ENCODE measurements around the gene HEATR1. TPM values are rescaled to one million over a fixed set of nuclear protein-coding genes. Genes with fewer than 3 reads are reported as not detected.
"Not testable (repeated sequence)": the region's sequence is repeated elsewhere in the genome, so short reads cannot be mapped to it uniquely, and the experiment has no call there.

The HEATR1 gene
- total RNA-seq, 4 donors from 2014 or later, result 23.0 to 37.5 (median 25.5) TPM

GRCh38 chr1:236508593-236509027, 95.7 kb downstream of the HEATR1 start:
- no peak for DNase-seq
- 92 to 96% methylated on average over 6 of the region's 6 CpGs for WGBS, 2 donors

GRCh38 chr1:236507022-236507700, 97.2 kb downstream of the HEATR1 start:
- H3K36me3 ChIP-seq, result no peaks in the 10 kb centered on the region
- peak overlapping the region in 1 of 3 donors; percentile 37 for H3K27ac ChIP-seq
- H3K4me1 ChIP-seq, result peaks cover 7 to 8% of the 10 kb centered on the region in 2 donors
- intact Hi-C loops (cut with DNase I), result no loop called here
- WGBS, 2 donors, result 80 to 83% methylated on average over 5 of the region's 5 CpGs
- no peak for DNase-seq
- no peaks in the 10 kb centered on the region for H3K9me3 ChIP-seq
- no peak overlapping the region for H3K4me3 ChIP-seq (replicated peaks in 1 of 3)
- no peaks in the 10 kb centered on the region for H3K27me3 ChIP-seq
- no peak for TF ChIP-seq CTCF (IDR thresholded peaks at IDR 0.05)
- no peak for TF ChIP-seq POLR2A (IDR thresholded peaks at IDR 0.05)

More at GRCh38 chr1:236508593-236509027, 95.7 kb downstream of the HEATR1 start:
- H3K4me3 ChIP-seq (replicated peaks in 1 of 3), result no peak overlapping the region
- no peak overlapping the region for H3K27ac ChIP-seq
- no peaks in the 10 kb centered on the region for H3K27me3 ChIP-seq
- H3K9me3 ChIP-seq, result no peaks in the 10 kb centered on the region
- intact Hi-C loops (cut with DNase I), result no loop called here
- H3K4me1 ChIP-seq, result no peaks in the 10 kb centered on the region
- TF ChIP-seq POLR2A (IDR thresholded peaks at IDR 0.05) (no peak), CTCF (IDR thresholded peaks at IDR 0.05) (no peak)
- H3K36me3 ChIP-seq, result no peaks in the 10 kb centered on the region

- 85 to 91% methylated on average over 3 of the region's 3 CpGs for WGBS, 2 donors
- H3K27me3 ChIP-seq; intact Hi-C loops (cut with DNase I): not testable (repeated sequence)
Measured at GRCh38 chr1:236504338-236504737, 100.0 kb downstream of the HEATR1 start.

GRCh38 chr1:236502972-236503639, 101.2 kb downstream of the HEATR1 start:
- H3K36me3 ChIP-seq, result no peaks in the 10 kb centered on the region
- TF ChIP-seq CTCF (IDR thresholded peaks at IDR 0.05), result no peak
- no peak for TF ChIP-seq POLR2A (IDR thresholded peaks at IDR 0.05)
- WGBS, 2 donors, result 15 to 16% methylated on average over 15 of the region's 15 CpGs
- peak overlapping the region in 2 of 3 donors; percentile 47 to 73 for H3K27ac ChIP-seq
- H3K27me3 ChIP-seq, result no peaks in the 10 kb centered on the region
- DNase-seq, result peak; percentile 32 to 35
- H3K4me3 ChIP-seq (replicated peaks in 1 of 3), result peak overlapping the region in 1 of 3 donors; percentile 2
- peaks cover 7 to 8% of the 10 kb centered on the region in 2 donors for H3K4me1 ChIP-seq
- no peaks in the 10 kb centered on the region for H3K9me3 ChIP-seq
- intact Hi-C loops (cut with DNase I), result no loop called here

More at GRCh38 chr1:236504338-236504737, 100.0 kb downstream of the HEATR1 start:
- H3K4me1 ChIP-seq; H3K4me3 ChIP-seq (replicated peaks in 1 of 3); H3K9me3 ChIP-seq; H3K36me3 ChIP-seq; H3K27ac ChIP-seq; DNase-seq: not testable (repeated sequence)

GRCh38 chr1:236502579-236502971, 101.7 kb downstream of the HEATR1 start:
- intact Hi-C loops (cut with DNase I), result no loop called here
- Histone ChIP-seq H3K4me1 (peaks cover 7 to 8% of the 10 kb centered on the region in 2 donors), H3K9me3 (no peaks in the 10 kb centered on the region), H3K4me3 (replicated peaks in 1 of 3) (no peak overlapping the region), H3K27me3 (no peaks in the 10 kb centered on the region), H3K36me3 (no peaks in the 10 kb centered on the region), H3K27ac (peak overlapping the region in 1 of 3 donors; percentile 47)
- TF ChIP-seq CTCF (IDR thresholded peaks at IDR 0.05), result no peak
- no peak for TF ChIP-seq POLR2A (IDR thresholded peaks at IDR 0.05)
- 34 to 47% methylated on average over 2 of the region's 2 CpGs for WGBS, 2 donors
- no peak for DNase-seq

Measured in thyroid gland (tissue), 4 donors.